Bronchial epithelial cell (primary cell): ENCODE results near the gene FOXA1. TPM values are rescaled to one million over a fixed set of nuclear protein-coding genes. Genes with fewer than 3 reads are reported as not detected.

Source experiments
- DNase-seq: peaks from one replicate; pipeline ENCODE4 v3.0.0-alpha.2; 2010; ENCODE audit warnings: low read depth
- FAIRE-seq: peaks from 2 replicates; lab custom pipeline; 2011; peaks lifted over from hg19 to GRCh38; lab: Jason Lieb, UNC
- H3K27me3 ChIP-seq: 2 replicates; pipeline ENCODE4 v1.5.1; 2011; ENCODE audit warnings: low read length; ENCODE audit not compliant: control insufficient read depth, insufficient read depth
- H3K36me3 ChIP-seq: 2 replicates; pipeline ENCODE4 v1.5.1; 2011; ENCODE audit warnings: low read length; ENCODE audit not compliant: control insufficient read depth, insufficient read depth
- H3K4me3 ChIP-seq: 2 replicates; pipeline ENCODE4 v1.5.1; 2011; ENCODE audit warnings: mild to moderate bottlenecking, low read depth, low read length, control low read depth
- total RNA-seq: library from RNA; depleted of rRNA; stranded (reverse); fragments of >200 nt; gene quantifications from 2 replicates; pipeline ENCODE4 v1.2.1, GENCODE V29; 2014
- TF ChIP-seq, protein P1 (sequence below): IDR thresholded peaks from 2 replicates; pipeline ENCODE4 v1.5.1; 2011; ENCODE audit warnings: mild to moderate bottlenecking, moderate library complexity, low read length, control low read depth, inconsistent platforms; ENCODE audit not compliant: insufficient read depth, severe bottlenecking

The FOXA1 gene
- total RNA-seq, 1 donor from 2014 or later, result 5.3 TPM

DNA sequence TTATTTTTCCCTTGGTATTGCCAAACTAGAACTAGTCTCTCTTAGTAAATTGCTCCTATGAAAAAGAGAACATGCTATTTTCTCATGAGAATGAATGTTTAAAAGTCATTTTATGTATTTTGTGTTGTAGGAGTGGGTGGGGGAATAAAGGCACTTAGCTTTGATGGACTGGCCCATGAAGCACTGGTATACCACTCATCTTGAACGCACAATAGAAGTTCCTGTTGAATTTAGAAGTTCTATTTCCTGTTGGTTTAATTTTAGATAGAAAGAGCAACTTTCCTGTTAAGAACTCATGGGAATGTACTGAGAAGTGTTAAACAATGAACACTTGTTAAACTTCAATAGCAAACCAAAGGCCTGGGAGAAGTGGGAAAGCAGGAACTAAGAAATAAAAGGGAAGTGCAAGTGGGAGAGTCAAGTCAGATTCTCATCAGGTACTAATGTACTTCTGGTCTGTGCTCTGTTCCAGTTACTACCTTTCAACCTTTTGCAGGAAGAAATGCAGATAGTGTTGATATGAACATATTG is 23.5 kb upstream of the FOXA1 start:
- H3K27me3 ChIP-seq, result no peaks in the 10 kb centered on the region
- DNase-seq (no peak), FAIRE-seq (no peak)
- TF ChIP-seq, protein P1, sequence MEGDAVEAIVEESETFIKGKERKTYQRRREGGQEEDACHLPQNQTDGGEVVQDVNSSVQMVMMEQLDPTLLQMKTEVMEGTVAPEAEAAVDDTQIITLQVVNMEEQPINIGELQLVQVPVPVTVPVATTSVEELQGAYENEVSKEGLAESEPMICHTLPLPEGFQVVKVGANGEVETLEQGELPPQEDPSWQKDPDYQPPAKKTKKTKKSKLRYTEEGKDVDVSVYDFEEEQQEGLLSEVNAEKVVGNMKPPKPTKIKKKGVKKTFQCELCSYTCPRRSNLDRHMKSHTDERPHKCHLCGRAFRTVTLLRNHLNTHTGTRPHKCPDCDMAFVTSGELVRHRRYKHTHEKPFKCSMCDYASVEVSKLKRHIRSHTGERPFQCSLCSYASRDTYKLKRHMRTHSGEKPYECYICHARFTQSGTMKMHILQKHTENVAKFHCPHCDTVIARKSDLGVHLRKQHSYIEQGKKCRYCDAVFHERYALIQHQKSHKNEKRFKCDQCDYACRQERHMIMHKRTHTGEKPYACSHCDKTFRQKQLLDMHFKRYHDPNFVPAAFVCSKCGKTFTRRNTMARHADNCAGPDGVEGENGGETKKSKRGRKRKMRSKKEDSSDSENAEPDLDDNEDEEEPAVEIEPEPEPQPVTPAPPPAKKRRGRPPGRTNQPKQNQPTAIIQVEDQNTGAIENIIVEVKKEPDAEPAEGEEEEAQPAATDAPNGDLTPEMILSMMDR, result no peak
- H3K36me3 ChIP-seq, result no peaks in the 10 kb centered on the region
- no peak overlapping the region for H3K4me3 ChIP-seq

DNA sequence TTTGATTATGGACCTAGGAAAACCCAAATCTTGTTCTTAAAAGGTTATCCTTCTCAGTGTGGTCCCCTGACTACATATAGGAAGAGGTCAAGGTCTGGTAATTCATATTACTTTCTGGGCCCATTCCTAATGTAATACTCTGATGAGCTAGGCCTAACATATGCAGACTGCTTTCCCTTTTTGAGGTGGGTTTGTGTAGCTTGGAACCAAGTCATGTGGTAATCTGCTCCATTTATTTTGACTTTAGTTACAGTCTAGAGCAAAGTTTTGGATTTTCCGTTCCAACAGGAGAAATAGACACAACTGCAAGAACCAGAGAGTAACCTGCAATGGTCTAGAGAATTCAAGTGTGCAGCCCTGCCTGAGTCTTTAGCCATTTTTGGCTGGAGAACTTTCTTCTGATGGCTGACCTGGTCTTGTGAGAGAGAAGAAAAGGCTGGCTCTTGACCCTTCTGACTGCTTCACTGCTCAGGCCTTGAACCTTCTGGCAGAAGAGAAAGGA is 22.9 kb upstream of the FOXA1 start:
- Histone ChIP-seq H3K27me3 (no peaks in the 10 kb centered on the region), H3K36me3 (no peaks in the 10 kb centered on the region), H3K4me3 (no peak overlapping the region)
- TF ChIP-seq, protein P1, result no peak
- no peak for FAIRE-seq
- no peak for DNase-seq

DNA sequence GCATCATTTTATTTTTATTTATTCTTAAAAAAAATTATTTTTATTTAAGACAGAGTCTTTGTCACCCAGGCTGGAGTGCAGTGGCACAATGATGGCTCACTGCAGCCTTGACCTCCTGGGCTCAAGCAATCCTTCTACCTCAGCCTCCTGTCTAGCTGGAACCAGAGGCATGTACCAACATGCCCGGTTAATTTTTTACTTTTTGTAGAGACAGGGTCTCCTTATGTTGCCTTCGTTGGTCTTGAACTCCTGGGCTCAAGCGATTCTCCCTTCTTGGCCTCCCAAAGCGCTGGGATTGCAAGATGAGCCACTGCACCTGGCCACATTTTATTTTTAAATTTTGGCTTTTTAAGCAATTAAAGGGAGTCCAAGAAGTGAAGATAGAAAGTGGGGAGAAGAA is 21.8 kb upstream of the FOXA1 start:
- Histone ChIP-seq H3K27me3 (no peaks in the 10 kb centered on the region), H3K4me3 (no peak overlapping the region), H3K36me3 (no peaks in the 10 kb centered on the region)
- no peak for FAIRE-seq
- no peak for DNase-seq
- TF ChIP-seq, protein P1, result no peak

DNA sequence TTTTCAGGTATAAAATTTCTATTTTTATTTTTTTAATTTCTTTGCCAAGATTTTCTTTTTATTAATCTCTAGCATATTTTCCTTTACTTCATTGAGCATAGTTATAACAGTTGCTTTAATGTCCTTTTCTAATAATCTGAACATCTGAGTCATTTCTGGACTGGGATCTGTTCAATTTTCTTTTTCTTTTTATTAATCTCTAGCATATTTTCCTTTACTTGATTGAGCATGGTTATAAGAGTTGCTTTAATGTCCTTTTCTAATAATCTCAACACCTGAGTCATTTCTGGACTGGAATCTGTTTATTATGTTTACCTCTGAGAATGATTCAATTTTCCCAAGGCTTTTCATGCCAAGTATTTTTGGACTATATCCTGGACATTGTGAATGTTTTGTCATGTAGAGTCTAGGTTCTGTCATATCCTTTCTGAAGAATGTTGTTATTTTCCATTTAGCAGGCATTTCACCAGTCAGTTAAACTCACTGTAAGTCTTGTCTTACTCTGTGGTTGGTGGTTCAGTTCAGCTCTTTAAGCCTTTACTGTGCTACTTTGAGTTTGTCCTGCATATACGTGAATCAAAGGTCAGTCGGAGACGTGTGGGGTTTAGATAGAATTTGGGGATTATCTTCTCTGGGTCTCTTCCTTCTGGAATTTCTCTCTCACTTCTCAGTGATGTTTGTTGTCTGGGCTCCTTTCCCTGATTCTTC is 20.7 kb upstream of the FOXA1 start:
- TF ChIP-seq, protein P1, result no peak
- H3K36me3 ChIP-seq, result no peaks in the 10 kb centered on the region
- no peaks in the 10 kb centered on the region for H3K27me3 ChIP-seq
- FAIRE-seq, result peak; percentile 79
- DNase-seq, result peak; percentile 15
- no peak overlapping the region for H3K4me3 ChIP-seq

DNA sequence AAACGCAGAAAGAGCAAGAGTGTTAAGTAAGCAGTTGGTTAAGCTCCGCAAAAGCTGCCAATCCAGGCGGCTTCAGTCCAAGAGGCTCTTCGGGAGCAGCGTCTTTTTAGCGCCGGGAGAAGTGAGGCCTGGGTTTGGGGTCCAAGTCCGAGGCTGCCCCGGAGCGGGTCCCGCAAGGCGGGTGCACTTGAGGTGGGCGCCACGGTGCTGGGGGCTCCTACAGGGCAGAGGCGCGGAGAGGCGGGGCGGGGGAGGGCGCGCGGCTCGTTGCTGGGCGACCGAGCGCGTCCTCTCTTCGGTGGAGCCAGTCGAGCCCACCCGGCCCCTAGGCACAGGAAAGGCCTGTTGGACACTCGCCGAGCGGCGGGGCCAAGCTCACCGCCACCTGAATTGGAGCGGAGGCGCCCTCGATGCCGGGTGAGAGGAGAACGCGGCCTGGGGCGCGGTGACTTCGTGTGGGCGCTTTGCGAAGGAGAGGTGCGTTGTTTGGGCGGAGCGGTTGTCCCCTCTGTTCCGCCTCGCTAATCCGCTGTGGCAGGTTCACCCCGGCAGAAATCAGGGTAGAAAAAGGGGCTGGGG is 16.0 kb upstream of the FOXA1 start:
- no peak for FAIRE-seq
- Histone ChIP-seq H3K27me3 (no peaks in the 10 kb centered on the region), H3K4me3 (no peak overlapping the region), H3K36me3 (no peaks in the 10 kb centered on the region)
- TF ChIP-seq, protein P1, result no peak
- no peak for DNase-seq
